LoVo (cell line): ENCODE results near the gene SLIT3.

Experiments used
- DNase-seq: peaks from one replicate; pipeline ENCODE4 v3.0.0-alpha.2; 2016; ENCODE audit warnings: low spot score

Gene SLIT3

GRCh38 chr5:168740092-168740800 lies 560.7 kb downstream of the SLIT3 start:
- no peak for DNase-seq

DNA sequence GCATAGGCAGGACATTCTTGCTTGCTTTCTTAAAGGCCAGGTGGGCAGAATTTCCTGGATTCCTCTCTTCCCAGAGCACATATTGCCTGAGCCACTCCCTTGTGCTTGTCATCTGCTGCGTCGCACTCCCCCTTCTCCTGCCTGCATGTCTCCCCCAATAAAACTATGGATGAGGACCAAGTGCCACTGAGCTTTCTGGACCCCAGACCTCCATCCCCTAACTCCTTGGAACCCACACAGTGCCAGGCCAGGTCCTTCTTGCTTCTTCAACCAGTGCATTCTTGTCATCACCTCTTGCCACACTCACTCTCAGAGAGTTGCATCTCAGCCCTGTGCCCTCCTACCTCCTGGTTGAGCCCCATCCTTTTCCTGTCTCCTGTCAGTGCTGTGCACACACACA lies 563.9 kb downstream of the SLIT3 start:
- no peak for DNase-seq

DNA sequence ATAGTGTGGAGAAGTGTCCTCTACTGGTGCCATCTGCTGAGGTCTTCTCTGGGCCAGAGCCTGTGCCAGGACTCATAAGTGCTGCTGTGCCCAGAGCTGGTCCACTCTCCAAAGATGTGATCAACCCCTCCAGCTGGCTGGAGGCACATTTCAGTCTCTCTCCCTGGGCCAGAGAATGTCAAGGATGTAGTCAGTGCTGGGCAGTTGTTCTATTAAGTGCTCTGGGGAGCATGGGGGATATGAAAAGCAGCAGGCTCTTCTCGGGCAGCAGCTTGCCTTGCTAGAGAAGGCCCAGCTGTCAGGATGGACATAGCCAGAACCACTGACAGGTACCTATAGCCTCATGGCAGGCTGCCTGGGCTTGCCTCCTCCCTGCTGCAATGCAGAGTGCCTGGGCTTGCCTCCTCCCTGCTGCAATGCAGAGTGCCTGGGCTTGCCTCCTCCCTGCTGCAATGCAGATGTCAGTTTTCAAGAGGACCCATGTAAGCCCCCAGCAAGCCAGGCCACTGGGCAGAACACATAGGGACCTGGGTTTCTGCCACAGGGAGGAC lies 564.6 kb downstream of the SLIT3 start:
- no peak for DNase-seq

DNA sequence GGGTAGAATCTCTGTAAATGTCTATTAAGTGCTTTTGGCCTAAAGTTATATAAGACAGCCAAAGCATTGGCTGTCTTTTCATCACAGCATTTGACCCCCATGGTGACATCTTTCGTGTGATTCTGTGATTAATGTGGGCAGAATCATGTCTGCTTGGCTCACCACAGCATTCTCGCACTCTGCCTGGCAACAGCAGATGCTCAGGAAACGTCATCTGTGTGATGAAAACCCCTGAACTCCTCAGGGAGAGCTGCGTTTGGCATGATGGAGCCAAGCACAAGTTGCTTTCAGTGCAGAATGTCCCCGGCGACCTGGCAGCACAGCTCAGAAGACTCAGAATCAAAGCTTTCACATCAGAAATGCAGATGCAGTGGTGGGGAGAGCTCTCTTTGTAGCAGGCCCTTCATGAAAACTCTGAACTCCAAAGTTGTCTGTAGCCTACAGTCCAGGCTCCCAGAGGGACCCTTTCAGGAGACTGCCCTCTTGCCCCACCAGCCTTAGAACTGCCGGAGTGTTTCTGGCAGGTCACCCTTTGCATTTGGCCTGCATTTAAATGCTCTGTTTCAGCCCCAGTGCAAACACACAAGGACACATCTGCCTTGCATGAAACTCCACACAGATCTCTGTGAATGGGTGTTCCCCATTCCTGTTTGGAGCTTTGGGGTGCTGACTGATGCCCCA lies 566.2 kb downstream of the SLIT3 start:
- DNase-seq = no peak

- no peak for DNase-seq
These were observed 566.8 kb downstream of the SLIT3 start for GRCh38 chr5:168734119-168734518.

GRCh38 chr5:168728546-168729211 lies 572.3 kb downstream of the SLIT3 start:
- no peak for DNase-seq

GRCh38 chr5:168727547-168727946 lies 573.4 kb downstream of the SLIT3 start:
- no peak for DNase-seq

DNA sequence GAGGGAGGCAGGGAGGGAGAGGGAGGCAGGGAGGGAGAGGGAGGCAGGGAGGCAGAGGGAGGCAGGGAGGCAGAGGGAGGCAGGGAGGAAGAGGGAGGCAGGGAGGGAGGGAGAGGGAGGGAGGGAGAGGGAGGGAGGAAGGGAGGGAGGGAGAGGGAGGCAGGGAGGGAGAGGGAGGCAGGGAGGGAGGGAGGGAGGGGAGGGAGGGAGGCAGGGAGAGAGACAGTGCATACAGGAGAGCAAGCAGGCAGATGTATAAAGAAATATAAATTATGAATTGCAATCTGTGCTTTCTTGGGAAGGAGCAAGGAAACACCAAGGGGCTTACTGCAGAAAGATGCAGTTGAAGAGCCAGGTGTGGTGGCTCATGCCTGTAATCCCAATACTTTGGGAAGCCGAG lies 574.6 kb downstream of the SLIT3 start:
- no peak for DNase-seq

DNA sequence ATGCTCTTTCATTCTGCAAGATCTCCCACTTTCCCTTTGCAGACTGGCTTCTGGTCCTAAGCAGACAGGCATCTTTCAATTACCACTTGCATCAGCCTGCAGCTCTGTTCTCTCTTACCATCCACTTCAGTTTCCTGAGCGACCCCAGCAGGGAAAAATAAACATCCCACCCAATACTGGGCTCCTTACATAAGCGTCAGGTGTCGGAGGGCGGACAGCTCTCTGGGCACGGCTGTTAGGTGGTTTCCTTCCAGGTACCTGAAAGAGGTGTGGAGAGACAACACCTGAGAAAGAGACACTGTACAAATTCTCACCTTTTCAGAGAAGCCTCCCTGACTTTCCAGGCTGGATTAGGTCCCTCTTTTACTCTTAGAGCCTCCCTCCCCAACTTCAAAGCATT lies 576.7 kb downstream of the SLIT3 start:
- DNase-seq = no peak

DNA sequence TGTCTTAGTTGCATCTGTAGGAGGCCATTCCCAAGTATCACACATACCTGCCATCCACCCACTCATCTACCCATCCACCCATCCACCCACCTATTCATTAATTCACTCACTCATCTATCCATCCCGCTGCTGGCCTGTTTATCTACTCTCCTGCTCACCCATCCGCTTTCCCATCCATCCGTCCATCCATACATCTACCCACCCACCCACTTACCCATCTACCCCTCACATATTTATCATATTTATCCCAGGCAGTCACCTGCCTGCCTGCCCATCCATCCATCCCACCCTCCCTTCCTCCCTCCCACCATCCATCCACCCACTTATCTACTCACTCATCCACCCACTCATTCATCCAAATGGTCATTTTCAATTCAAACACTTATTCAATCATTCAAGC lies 577.9 kb downstream of the SLIT3 start:
- DNase-seq = no peak

DNA sequence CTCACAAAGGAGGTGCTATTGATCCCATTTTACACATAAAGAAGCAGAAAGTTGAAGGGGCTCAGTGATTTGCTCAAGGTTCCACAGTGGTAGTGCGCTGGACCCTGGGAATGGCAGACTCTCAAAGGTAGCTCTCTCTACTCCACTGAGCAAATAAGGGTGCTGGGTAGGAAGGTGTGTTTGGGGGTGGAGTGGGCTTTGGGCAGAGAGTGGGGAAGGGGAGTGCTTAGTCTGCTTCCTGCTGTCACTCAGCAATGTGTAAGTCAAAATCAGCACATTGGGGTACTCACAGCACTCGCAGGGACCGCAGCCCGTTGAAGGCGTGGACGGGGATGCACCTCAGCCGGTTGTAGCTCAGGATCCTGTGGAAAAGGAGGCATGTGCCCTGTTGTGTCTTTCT lies 579.0 kb downstream of the SLIT3 start:
- DNase-seq = no peak

- DNase-seq = no peak
These were observed 579.8 kb downstream of the SLIT3 start for GRCh38 chr5:168721002-168721753.

- no peak for DNase-seq
These were observed 580.4 kb downstream of the SLIT3 start for GRCh38 chr5:168720575-168720974.

DNA sequence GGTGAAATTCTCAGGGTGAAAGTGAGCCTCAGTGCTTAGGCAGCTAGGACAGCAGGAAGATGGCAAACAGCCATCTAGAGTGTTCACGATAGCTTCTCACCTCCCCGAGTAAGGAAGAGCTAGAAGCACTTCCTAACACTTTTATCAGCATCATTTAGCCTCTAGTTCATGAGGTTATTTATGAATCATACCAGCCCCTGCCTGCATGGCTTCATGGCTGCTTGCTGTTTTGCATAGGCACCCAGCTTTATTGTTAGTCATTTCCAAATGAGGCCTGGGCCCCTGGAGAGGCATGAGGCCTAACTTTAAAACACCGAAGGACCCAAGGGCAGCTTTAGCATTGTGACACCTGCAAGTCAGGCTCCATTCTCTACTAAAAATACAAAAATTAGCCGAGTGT lies 586.9 kb downstream of the SLIT3 start:
- DNase-seq = no peak

DNA sequence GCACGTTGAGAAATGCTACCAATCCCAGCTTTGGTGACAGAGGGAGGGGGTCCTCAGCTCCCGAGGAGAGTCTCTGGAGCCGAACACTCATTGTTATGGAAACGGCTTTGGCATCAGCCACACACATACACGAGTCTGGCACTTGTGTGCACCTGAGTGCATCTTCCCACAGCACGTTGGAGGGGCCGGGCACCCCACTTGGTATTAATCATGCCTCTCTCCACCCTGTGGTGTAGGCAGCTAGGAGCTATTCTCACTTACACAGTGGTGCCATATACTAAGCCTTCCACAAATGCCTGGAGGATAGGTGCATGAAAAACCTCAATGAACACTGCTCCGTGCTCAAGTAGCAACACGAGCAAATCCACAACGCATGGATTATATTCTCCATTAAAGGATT lies 587.9 kb downstream of the SLIT3 start:
- DNase-seq = no peak

DNA sequence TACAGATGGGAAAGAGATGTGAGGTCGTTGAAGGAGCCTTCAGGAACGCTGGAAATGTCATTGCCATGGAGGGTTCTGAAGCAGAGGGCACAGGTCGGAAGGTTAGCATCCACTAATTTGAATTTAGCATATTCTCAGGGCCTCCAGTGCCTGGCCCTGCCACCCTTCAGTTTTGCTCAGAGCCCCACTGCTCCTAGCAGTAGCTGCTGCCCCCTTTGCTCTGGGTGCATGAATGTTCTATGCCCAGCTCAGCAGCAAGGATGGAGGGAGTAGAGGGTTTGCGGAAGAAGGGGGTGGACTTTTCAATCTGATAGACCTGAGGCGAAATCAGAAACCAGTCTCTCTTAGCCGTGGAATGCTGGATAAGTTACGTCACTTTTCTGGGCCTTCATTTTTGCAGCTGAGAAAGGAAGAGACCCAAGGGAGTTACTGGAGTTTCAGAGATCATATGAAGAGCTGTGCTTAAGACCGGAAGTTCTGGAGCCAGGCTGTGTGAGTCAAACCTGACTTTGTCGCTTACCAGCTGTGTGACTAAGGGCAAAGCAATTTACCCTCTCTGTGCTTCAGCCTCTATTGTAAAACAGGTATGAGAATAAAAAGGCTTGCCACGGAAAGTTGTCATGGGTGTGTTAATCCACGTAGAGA lies 588.5 kb downstream of the SLIT3 start:
- peak; percentile 29 for DNase-seq

- DNase-seq = no peak
These were observed 590.2 kb downstream of the SLIT3 start for GRCh38 chr5:168710706-168711105.

GRCh38 chr5:168707716-168708695 lies 592.9 kb downstream of the SLIT3 start:
- no peak for DNase-seq

DNA sequence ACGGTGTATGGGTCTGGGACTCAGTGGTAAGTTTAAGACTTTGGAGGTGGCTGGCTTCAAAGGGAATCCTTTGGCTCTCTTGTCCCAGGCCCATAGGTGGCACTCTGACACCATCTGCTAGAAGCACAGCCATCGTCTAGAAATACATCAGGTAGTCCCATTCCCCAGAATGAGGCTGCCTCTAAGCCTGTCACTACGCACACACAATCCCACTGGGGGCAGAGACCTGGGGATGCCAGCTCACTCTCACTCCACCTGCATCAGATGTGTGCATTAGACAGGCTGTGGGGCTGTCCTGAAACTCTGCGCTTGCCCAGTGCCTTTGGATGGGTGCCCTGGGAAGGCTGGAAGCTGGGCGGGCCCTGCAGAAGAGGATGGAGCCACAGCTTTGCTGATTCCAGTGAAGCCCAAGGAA lies 594.3 kb downstream of the SLIT3 start:
- DNase-seq = no peak

GRCh38 chr5:168705321-168705720 lies 595.6 kb downstream of the SLIT3 start:
- DNase-seq = no peak

DNA sequence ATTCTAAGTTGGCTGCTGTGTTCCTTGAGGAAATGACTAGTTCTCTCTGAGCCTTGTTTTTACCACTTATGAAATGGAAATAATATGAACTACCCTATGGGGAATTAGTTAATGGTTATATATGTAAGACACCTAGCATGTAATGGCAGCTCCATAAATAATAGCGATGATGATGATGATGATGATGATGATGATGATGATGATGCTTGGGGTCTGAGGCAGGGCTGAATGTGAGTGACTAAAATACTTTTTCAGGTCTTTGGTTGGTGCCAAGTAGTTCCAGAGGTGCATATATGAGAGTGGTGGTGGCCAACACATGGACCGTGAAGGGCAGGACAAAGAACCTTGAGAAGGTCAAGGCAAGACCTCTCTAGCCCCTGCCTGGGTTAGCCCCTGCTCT lies 598.4 kb downstream of the SLIT3 start:
- DNase-seq = no peak
